NCI-H345 treated with DMSO at 0.1 percent for 48 hours (cell line): ENCODE results near the gene PRR19.

Source experiments
- DNase-seq: peaks from one replicate; lab custom pipeline; 2025; ENCODE audit not compliant: unreplicated experiment; lab: John Stamatoyannopoulos, UW

PRR19 gene

GRCh38 chr19:42270346-42271044 lies 31.4 kb upstream of the PRR19 start:
- no peak for DNase-seq

GRCh38 chr19:42271045-42271419 lies 30.9 kb upstream of the PRR19 start:
- DNase-seq, result no peak

GRCh38 chr19:42271861-42272534 lies 29.9 kb upstream of the PRR19 start:
- DNase-seq, result no peak

GRCh38 chr19:42272535-42272897 lies 29.4 kb upstream of the PRR19 start:
- no peak for DNase-seq

GRCh38 chr19:42272989-42273406 lies 28.9 kb upstream of the PRR19 start:
- DNase-seq, result no peak

GRCh38 chr19:42273407-42274064 lies 28.4 kb upstream of the PRR19 start:
- DNase-seq, result no peak

- no peak for DNase-seq
These were observed 27.8 kb upstream of the PRR19 start for GRCh38 chr19:42274065-42274682.

GRCh38 chr19:42275103-42275502 lies 26.8 kb upstream of the PRR19 start:
- DNase-seq, result no peak

GRCh38 chr19:42275517-42275916 lies 26.4 kb upstream of the PRR19 start:
- DNase-seq, result no peak

- DNase-seq, result no peak
These were observed 25.6 kb upstream of the PRR19 start for GRCh38 chr19:42276284-42276683.

GRCh38 chr19:42276821-42277220 lies 25.1 kb upstream of the PRR19 start:
- DNase-seq, result no peak

GRCh38 chr19:42277821-42278451 lies 24.0 kb upstream of the PRR19 start:
- no peak for DNase-seq

- no peak for DNase-seq
These were observed 23.3 kb upstream of the PRR19 start for GRCh38 chr19:42278452-42279154.

GRCh38 chr19:42279155-42279901 lies 22.6 kb upstream of the PRR19 start:
- no peak for DNase-seq

- peak; percentile 74 for DNase-seq
These were observed 21.8 kb upstream of the PRR19 start for GRCh38 chr19:42279902-42280814.

- DNase-seq, result no peak
These were observed 21.2 kb upstream of the PRR19 start for GRCh38 chr19:42280815-42281145.

- peak; percentile 30 for DNase-seq
These were observed 20.6 kb upstream of the PRR19 start for GRCh38 chr19:42281146-42281826.
